Right lobe of liver (tissue), 4 donors: ENCODE data around the gene COL2A1.

Experiments
- POLR2A ChIP-seq: fragments of 450-650 bp; IDR thresholded peaks from one replicate; pipeline ENCODE4 v1.6.1; 2017; ENCODE audit warnings: antibody characterized with exemption, mild to moderate bottlenecking
- TF ChIP-seq, protein P1 (sequence below), 4 donors: fragments of 200-600 bp in 3 of 4; fragments of 450-650 bp in 1 of 4; IDR thresholded peaks; one replicate each; pipeline versions ENCODE4 v1.5.1 to v1.8.0; 2016 to 2022; ENCODE audit warnings: antibody characterized with exemption in 4 of 4, mild to moderate bottlenecking in 2 of 4
- donor health status: DM: no; HTN: no; CAD: no.
- donor health status: DM: no; HTN: no; CAD: no.
- donor health status: DM: no; HTN: yes; CAD: no.

DNA sequence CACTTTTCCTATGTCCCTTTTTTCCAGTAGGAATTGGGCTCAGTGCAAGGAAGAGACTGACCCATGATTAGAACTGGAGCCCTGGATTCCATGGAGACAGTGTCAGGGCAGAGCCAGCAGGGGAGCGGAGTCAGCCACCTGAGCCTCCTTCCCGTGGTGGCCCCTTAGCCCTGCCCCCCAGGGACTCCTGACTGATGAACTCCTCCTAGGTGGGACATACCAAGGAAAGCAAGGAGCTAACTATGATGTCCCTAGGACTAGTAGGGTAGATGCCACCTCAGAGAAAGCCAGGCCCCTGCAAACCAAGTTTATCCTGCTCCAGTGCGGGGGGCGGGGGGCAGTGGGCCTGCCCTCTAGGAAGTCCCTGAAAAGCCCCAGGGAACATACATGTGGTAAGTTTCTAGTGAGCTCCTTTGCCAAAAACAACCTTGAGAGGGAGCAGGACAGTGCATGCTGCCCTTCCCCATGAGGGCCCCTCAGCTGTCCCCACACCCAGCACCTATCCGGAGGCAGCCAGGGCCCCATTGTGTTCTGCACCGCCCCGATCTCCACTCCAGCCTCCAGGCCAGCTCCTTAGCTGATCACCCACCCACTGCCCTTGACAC is 6.2 kb upstream of the COL2A1 start:
- TF ChIP-seq, protein P1, sequence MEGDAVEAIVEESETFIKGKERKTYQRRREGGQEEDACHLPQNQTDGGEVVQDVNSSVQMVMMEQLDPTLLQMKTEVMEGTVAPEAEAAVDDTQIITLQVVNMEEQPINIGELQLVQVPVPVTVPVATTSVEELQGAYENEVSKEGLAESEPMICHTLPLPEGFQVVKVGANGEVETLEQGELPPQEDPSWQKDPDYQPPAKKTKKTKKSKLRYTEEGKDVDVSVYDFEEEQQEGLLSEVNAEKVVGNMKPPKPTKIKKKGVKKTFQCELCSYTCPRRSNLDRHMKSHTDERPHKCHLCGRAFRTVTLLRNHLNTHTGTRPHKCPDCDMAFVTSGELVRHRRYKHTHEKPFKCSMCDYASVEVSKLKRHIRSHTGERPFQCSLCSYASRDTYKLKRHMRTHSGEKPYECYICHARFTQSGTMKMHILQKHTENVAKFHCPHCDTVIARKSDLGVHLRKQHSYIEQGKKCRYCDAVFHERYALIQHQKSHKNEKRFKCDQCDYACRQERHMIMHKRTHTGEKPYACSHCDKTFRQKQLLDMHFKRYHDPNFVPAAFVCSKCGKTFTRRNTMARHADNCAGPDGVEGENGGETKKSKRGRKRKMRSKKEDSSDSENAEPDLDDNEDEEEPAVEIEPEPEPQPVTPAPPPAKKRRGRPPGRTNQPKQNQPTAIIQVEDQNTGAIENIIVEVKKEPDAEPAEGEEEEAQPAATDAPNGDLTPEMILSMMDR (IDR thresholded peaks at IDR 0.05): no peak
- TF ChIP-seq POLR2A: no peak
